Brain pericyte (primary cell): ENCODE measurements around the gene SHTN1.

Source experiments
- DNase-seq: peaks from one replicate; pipeline ENCODE4 v3.0.0-alpha.2; 2012; ENCODE audit warnings: low read depth, low spot score

The SHTN1 gene

GRCh38 chr10:116984202-116984990 lies 20.6 kb downstream of the SHTN1 start:
- no peak for DNase-seq

GRCh38 chr10:116980041-116980440 lies 24.9 kb downstream of the SHTN1 start:
- no peak for DNase-seq

- DNase-seq: no peak
These were observed 26.1 kb downstream of the SHTN1 start for GRCh38 chr10:116978901-116979300.

- no peak for DNase-seq
These were observed 30.5 kb downstream of the SHTN1 start for GRCh38 chr10:116974456-116975005.

- DNase-seq: no peak
These were observed 31.0 kb downstream of the SHTN1 start for GRCh38 chr10:116973946-116974455.

GRCh38 chr10:116973371-116973905 lies 31.5 kb downstream of the SHTN1 start:
- DNase-seq: no peak

- no peak for DNase-seq
These were observed 32.9 kb downstream of the SHTN1 start for GRCh38 chr10:116972131-116972530.

GRCh38 chr10:116970050-116970449 lies 34.9 kb downstream of the SHTN1 start:
- no peak for DNase-seq

- no peak for DNase-seq
These were observed 36.7 kb downstream of the SHTN1 start for GRCh38 chr10:116968331-116968730.

- no peak for DNase-seq
These were observed 43.4 kb downstream of the SHTN1 start for GRCh38 chr10:116961406-116962251.

GRCh38 chr10:116960066-116960776 lies 44.8 kb downstream of the SHTN1 start:
- DNase-seq: no peak

- no peak for DNase-seq
These were observed 52.3 kb downstream of the SHTN1 start for GRCh38 chr10:116952729-116953128.

GRCh38 chr10:116948530-116948870 lies 56.5 kb downstream of the SHTN1 start:
- DNase-seq: no peak

GRCh38 chr10:116947841-116948529 lies 57.0 kb downstream of the SHTN1 start:
- DNase-seq: no peak

GRCh38 chr10:116944911-116945310 lies 60.1 kb downstream of the SHTN1 start:
- DNase-seq: no peak

- DNase-seq: no peak
These were observed 73.2 kb downstream of the SHTN1 start for GRCh38 chr10:116931806-116932205.

- DNase-seq: no peak
These were observed 78.6 kb downstream of the SHTN1 start for GRCh38 chr10:116926426-116926825.

- no peak for DNase-seq
These were observed 79.9 kb downstream of the SHTN1 start for GRCh38 chr10:116925056-116925455.

- DNase-seq: no peak
These were observed 85.3 kb downstream of the SHTN1 start for GRCh38 chr10:116919706-116920105.

GRCh38 chr10:116919164-116919563 lies 85.8 kb downstream of the SHTN1 start:
- DNase-seq: no peak

GRCh38 chr10:116918583-116918982 lies 86.4 kb downstream of the SHTN1 start:
- no peak for DNase-seq
